Measurements from ENCODE around the gene RPS6KA5. TPM values are rescaled to one million over a fixed set of nuclear protein-coding genes. Genes with fewer than 3 reads are reported as not detected.
A peak's percentile ranks its signal among the peaks of the same experiment; 100 is the strongest.
"Not testable (repeated sequence)": the region's sequence is repeated elsewhere in the genome, so short reads cannot be mapped to it uniquely, and the experiment has no call there.

The RPS6KA5 gene
- total RNA-seq, 2 donors from 2014 or later, result 35.4 to 42.0 TPM

- DNase-seq (no peak), ATAC-seq (no peak)
- Mint-ChIP-seq H3K4me1 (peaks cover 25% of the 10 kb centered on the region), H3K27me3 (no peaks in the 10 kb centered on the region), H3K27ac (no peak overlapping the region), H3K36me3 (ENCODE audit: low read depth) (no peaks in the 10 kb centered on the region), H3K4me3 (no peak overlapping the region)
- H3K9me3 ChIP-seq (ENCODE audit: control insufficient read depth, low read length, poor library complexity, severe bottlenecking), result no peaks in the 10 kb centered on the region
Observed at GRCh38 chr14:90830931-90831701, 229.3 kb downstream of the RPS6KA5 start.

- Mint-ChIP-seq H3K27me3 (no peaks in the 10 kb centered on the region), H3K4me3 (no peak overlapping the region), H3K36me3 (ENCODE audit: low read depth) (no peaks in the 10 kb centered on the region), H3K27ac (peak overlapping the region; percentile 91), H3K4me1 (peaks cover 19% of the 10 kb centered on the region)
- no peaks in the 10 kb centered on the region for H3K9me3 ChIP-seq (ENCODE audit: control insufficient read depth, low read length, poor library complexity, severe bottlenecking)
- ATAC-seq (no peak), DNase-seq (no peak)
Observed at GRCh38 chr14:90829677-90830076, 230.8 kb downstream of the RPS6KA5 start.

GRCh38 chr14:90828642-90829487 lies 231.6 kb downstream of the RPS6KA5 start:
- ATAC-seq, result peak; percentile 30

GRCh38 chr14:90827919-90828610 lies 232.4 kb downstream of the RPS6KA5 start:
- ATAC-seq, result peak; percentile 100
- no peaks in the 10 kb centered on the region for H3K9me3 ChIP-seq (ENCODE audit: control insufficient read depth, low read length, poor library complexity, severe bottlenecking)
- Mint-ChIP-seq H3K4me1 (peaks cover 18% of the 10 kb centered on the region), H3K27me3 (no peaks in the 10 kb centered on the region), H3K36me3 (ENCODE audit: low read depth) (no peaks in the 10 kb centered on the region), H3K4me3 (peak overlapping the region; percentile 80), H3K27ac (peak overlapping the region; percentile 91)
- DNase-seq, result peak; percentile 88 to 89 (median 88)

More at GRCh38 chr14:90828642-90829487, 231.6 kb downstream of the RPS6KA5 start:
- peak overlapping the region; percentile 91 for H3K27ac Mint-ChIP-seq
- DNase-seq, result no peak
- H3K4me3 Mint-ChIP-seq, result peak overlapping the region; percentile 80
- no peaks in the 10 kb centered on the region for H3K27me3 Mint-ChIP-seq
- H3K9me3 ChIP-seq (ENCODE audit: control insufficient read depth, low read length, poor library complexity, severe bottlenecking), result no peaks in the 10 kb centered on the region
- H3K4me1 Mint-ChIP-seq, result peaks cover 18% of the 10 kb centered on the region
- H3K36me3 Mint-ChIP-seq (ENCODE audit: low read depth), result no peaks in the 10 kb centered on the region

GRCh38 chr14:90823542-90823941 lies 236.9 kb downstream of the RPS6KA5 start:
- H3K27me3 Mint-ChIP-seq; H3K4me3 Mint-ChIP-seq; H3K36me3 Mint-ChIP-seq (ENCODE audit: low read depth); H3K9me3 ChIP-seq (ENCODE audit: control insufficient read depth, low read length, poor library complexity, severe bottlenecking); H3K27ac Mint-ChIP-seq; DNase-seq; ATAC-seq: not testable (repeated sequence)
- H3K4me1 Mint-ChIP-seq, result peaks cover 15% of the 10 kb centered on the region

- ATAC-seq, result peak; percentile 97
- H3K9me3 ChIP-seq (ENCODE audit: control insufficient read depth, low read length, poor library complexity, severe bottlenecking), result no peaks in the 10 kb centered on the region
- H3K27me3 Mint-ChIP-seq, result no peaks in the 10 kb centered on the region
- DNase-seq, result peak; percentile 26 to 47 (median 35)
- no peak overlapping the region for H3K4me3 Mint-ChIP-seq
- H3K36me3 Mint-ChIP-seq (ENCODE audit: low read depth), result no peaks in the 10 kb centered on the region
- H3K4me1 Mint-ChIP-seq, result peaks cover 10% of the 10 kb centered on the region
- H3K27ac Mint-ChIP-seq, result peak overlapping the region; percentile 87
Observed at GRCh38 chr14:90820958-90821357, 239.5 kb downstream of the RPS6KA5 start.

GRCh38 chr14:90819734-90820393 lies 240.6 kb downstream of the RPS6KA5 start:
- peak overlapping the region; percentile 87 for H3K27ac Mint-ChIP-seq
- ATAC-seq, result no peak
- H3K9me3 ChIP-seq (ENCODE audit: control insufficient read depth, low read length, poor library complexity, severe bottlenecking), result no peaks in the 10 kb centered on the region
- H3K27me3 Mint-ChIP-seq, result no peaks in the 10 kb centered on the region
- no peak overlapping the region for H3K4me3 Mint-ChIP-seq
- H3K36me3 Mint-ChIP-seq (ENCODE audit: low read depth), result no peaks in the 10 kb centered on the region
- DNase-seq, result no peak
- peaks cover 12% of the 10 kb centered on the region for H3K4me1 Mint-ChIP-seq

- no peak overlapping the region for H3K4me3 Mint-ChIP-seq
- DNase-seq (no peak), ATAC-seq (no peak)
- H3K4me1 Mint-ChIP-seq, result peaks cover 15% of the 10 kb centered on the region
- H3K27me3 Mint-ChIP-seq, result no peaks in the 10 kb centered on the region
- H3K27ac Mint-ChIP-seq, result no peak overlapping the region
- no peaks in the 10 kb centered on the region for H3K36me3 Mint-ChIP-seq (ENCODE audit: low read depth)
- H3K9me3 ChIP-seq (ENCODE audit: control insufficient read depth, low read length, poor library complexity, severe bottlenecking), result no peaks in the 10 kb centered on the region
Observed at GRCh38 chr14:90818715-90819114, 241.7 kb downstream of the RPS6KA5 start.

GRCh38 chr14:90816681-90817436 lies 243.6 kb downstream of the RPS6KA5 start:
- Mint-ChIP-seq H3K27ac (peak overlapping the region; percentile 69), H3K4me3 (peak overlapping the region; percentile 85), H3K27me3 (no peaks in the 10 kb centered on the region), H3K36me3 (ENCODE audit: low read depth) (no peaks in the 10 kb centered on the region), H3K4me1 (peaks cover 15% of the 10 kb centered on the region)
- DNase-seq (no peak), ATAC-seq (no peak)
- no peaks in the 10 kb centered on the region for H3K9me3 ChIP-seq (ENCODE audit: control insufficient read depth, low read length, poor library complexity, severe bottlenecking)

- Mint-ChIP-seq H3K27me3 (no peaks in the 10 kb centered on the region), H3K4me3 (peak within 1 kb of the TSS; percentile 89), H3K4me1 (peaks cover 15% of the 10 kb centered on the region), H3K27ac (peak within 1 kb of the TSS; percentile 82), H3K36me3 (ENCODE audit: low read depth) (no peaks in the 10 kb centered on the region)
- DNase-seq (peak; percentile 11 to 37 (median 15)), ATAC-seq (peak; percentile 66)
- no peaks in the 10 kb centered on the region for H3K9me3 ChIP-seq (ENCODE audit: control insufficient read depth, low read length, poor library complexity, severe bottlenecking)
Observed at GRCh38 chr14:90815822-90816662, 244.4 kb downstream of the RPS6KA5 start, which contains the start of gene TTC7B. TTC7B (minus strand) TSS chr14:90816430; CDS start chr14:90816295, 135 bp downstream.

GRCh38 chr14:90815572-90815821 lies 244.9 kb downstream of the RPS6KA5 start:
- Mint-ChIP-seq H3K27ac (peak overlapping the region; percentile 82), H3K4me3 (peak overlapping the region; percentile 89), H3K27me3 (no peaks in the 10 kb centered on the region), H3K36me3 (ENCODE audit: low read depth) (no peaks in the 10 kb centered on the region), H3K4me1 (peaks cover 10% of the 10 kb centered on the region)
- no peaks in the 10 kb centered on the region for H3K9me3 ChIP-seq (ENCODE audit: control insufficient read depth, low read length, poor library complexity, severe bottlenecking)
- DNase-seq, result no peak
- ATAC-seq, result no peak
